Measurements from ENCODE around the gene DCUN1D1.

Gene DCUN1D1

DNA sequence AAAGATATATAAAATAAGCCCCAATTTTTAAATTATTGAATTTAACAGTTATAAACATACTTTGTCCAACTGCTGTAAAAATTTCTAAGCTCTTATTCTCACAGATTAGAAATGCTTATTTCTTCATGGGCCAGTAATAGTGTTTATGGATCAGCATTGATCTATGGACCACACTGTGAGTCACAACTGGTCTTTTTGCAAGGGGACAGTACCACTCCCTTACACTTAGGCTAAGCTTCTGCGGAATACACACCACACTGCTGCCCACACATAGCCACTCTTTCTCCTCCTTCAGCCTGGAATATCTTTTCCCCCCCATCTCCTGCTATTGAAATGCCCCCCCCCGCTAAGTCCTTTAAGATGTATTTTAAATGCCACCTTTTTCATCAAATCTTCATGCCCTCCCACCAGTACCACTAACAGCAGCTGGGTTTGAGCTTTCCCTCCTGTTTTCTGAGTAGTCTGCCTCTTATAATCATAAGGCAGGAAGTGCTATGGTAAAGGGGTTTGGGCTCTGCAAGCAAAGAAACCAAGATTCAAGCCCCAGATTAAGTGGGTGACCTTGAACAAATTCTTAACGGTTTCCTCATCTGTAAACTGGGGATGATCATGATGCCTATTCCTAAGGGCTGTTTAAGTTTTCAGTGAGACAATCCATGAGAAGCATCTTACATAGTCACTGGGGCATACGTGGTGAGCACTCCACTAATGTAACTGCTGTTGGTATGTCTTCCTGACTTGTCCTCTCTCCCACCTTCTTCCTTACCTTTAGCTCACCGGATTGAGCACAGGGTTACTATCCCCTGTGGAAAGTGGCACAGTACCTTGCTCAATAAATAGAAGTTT lies 69.2 kb downstream of the DCUN1D1 start:
- Histone ChIP-seq H3K27me3 (ENCODE audit: insufficient read depth, low read length, poor library complexity, severe bottlenecking) (no peaks in the 10 kb centered on the region), H3K9ac (ENCODE audit: low read depth, low read length, poor library complexity, severe bottlenecking) (peak overlapping the region; percentile 69), H3K9me3 (ENCODE audit: insufficient read depth, low read depth, low read length) (no peaks in the 10 kb centered on the region), H3K4me1 (ENCODE audit: insufficient read depth, low read length, poor library complexity, severe bottlenecking) (peaks cover 61% of the 10 kb centered on the region), H3K4me3 (ENCODE audit: low read length, poor library complexity, severe bottlenecking) (peak overlapping the region; percentile 9), H2AFZ (ENCODE audit: low read length) (no peak overlapping the region), H3F3A (ENCODE audit: low read depth) (peaks cover 13% of the 10 kb centered on the region), H4K20me1 (ENCODE audit: insufficient read depth, low read length, poor library complexity, severe bottlenecking) (no peaks in the 10 kb centered on the region), H3K36me3 (ENCODE audit: insufficient read depth, low read length) (no peaks in the 10 kb centered on the region), H3K4me2 (ENCODE audit: low read depth, low read length, poor library complexity, severe bottlenecking) (peak overlapping the region; percentile 75), H3K9me2 (replicated peaks; ENCODE audit: low read depth, low read length) (no peaks in the 10 kb centered on the region), H3K79me2 (ENCODE audit: insufficient read depth, low read length) (peaks cover 10% of the 10 kb centered on the region)
- TF ChIP-seq, protein P1, sequence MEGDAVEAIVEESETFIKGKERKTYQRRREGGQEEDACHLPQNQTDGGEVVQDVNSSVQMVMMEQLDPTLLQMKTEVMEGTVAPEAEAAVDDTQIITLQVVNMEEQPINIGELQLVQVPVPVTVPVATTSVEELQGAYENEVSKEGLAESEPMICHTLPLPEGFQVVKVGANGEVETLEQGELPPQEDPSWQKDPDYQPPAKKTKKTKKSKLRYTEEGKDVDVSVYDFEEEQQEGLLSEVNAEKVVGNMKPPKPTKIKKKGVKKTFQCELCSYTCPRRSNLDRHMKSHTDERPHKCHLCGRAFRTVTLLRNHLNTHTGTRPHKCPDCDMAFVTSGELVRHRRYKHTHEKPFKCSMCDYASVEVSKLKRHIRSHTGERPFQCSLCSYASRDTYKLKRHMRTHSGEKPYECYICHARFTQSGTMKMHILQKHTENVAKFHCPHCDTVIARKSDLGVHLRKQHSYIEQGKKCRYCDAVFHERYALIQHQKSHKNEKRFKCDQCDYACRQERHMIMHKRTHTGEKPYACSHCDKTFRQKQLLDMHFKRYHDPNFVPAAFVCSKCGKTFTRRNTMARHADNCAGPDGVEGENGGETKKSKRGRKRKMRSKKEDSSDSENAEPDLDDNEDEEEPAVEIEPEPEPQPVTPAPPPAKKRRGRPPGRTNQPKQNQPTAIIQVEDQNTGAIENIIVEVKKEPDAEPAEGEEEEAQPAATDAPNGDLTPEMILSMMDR (conservative IDR thresholded peaks at IDR 0.05; ENCODE audit: low read length) = no peak
- TF ChIP-seq EZH2phosphoT487 (IDR thresholded peaks at IDR 0.05; ENCODE audit: borderline replicate concordance) = no peak

DNA sequence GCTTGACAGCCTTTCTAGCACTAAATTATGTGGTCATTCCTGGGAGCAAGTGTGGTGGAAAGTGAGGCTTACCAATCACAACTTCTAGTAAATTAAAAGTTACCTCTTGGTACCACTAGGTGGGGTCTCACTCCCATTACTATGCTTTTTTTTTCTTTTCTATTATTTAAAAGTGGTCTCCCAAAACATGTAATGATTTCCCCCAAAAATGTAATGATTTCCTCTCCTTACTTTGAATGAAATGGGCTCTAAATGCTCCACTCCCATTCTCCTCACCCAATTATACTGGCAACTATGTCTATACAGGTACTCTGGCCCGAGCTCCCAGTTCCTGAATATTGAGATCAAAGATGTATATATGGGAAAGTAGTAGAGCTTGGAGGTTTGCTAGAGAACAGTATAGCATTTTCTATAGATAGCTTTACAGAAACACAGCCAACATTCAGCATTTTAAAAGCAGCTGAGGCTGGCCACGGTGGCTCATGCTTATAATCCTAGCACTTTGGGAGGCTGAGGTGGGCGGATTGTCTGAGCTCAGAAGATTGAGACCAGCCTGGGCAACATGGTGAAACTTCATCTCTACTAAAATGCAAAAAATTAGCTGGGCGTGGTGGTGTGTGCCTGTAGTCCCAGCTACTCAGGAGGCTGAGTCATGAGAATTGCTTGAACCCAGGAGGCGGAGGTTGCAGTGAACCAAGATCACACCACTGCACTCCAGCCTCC lies 70.9 kb downstream of the DCUN1D1 start:
- Histone ChIP-seq H3K4me2 (ENCODE audit: low read depth, low read length, poor library complexity, severe bottlenecking) (no peak overlapping the region), H3K4me3 (ENCODE audit: low read length, poor library complexity, severe bottlenecking) (no peak overlapping the region), H4K20me1 (ENCODE audit: insufficient read depth, low read length, poor library complexity, severe bottlenecking) (no peaks in the 10 kb centered on the region), H3K27me3 (ENCODE audit: insufficient read depth, low read length, poor library complexity, severe bottlenecking) (no peaks in the 10 kb centered on the region), H3K9me2 (replicated peaks; ENCODE audit: low read depth, low read length) (no peaks in the 10 kb centered on the region), H3K9me3 (ENCODE audit: insufficient read depth, low read depth, low read length) (no peaks in the 10 kb centered on the region), H3F3A (ENCODE audit: low read depth) (peaks cover 3% of the 10 kb centered on the region), H3K9ac (ENCODE audit: low read depth, low read length, poor library complexity, severe bottlenecking) (no peak overlapping the region), H2AFZ (ENCODE audit: low read length) (no peak overlapping the region), H3K36me3 (ENCODE audit: insufficient read depth, low read length) (no peaks in the 10 kb centered on the region), H3K79me2 (ENCODE audit: insufficient read depth, low read length) (peaks cover 10% of the 10 kb centered on the region), H3K4me1 (ENCODE audit: insufficient read depth, low read length, poor library complexity, severe bottlenecking) (peaks cover 57% of the 10 kb centered on the region)
- TF ChIP-seq EZH2phosphoT487 (IDR thresholded peaks at IDR 0.05; ENCODE audit: borderline replicate concordance) = no peak
- TF ChIP-seq, protein P1 (conservative IDR thresholded peaks at IDR 0.05; ENCODE audit: low read length) = peak; percentile 78

DNA sequence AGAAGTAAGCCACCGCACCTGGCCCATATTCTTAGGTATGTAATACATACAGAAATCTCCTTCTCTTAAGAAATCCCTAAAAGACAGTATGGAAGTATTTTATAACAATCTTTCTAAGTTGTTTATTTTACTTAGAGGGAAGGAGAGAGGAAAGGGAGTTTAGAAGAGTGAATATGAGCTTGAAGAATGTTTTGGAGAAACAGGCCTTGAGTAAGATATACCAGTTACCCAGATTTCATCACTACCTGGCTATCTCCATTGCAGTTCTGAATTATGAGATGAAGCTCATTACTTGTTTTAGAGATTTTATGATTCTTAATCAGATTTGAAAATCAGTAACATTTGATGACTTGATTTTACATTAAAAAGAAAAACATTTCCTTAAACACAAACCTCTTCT lies 71.9 kb downstream of the DCUN1D1 start:
- no peaks in the 10 kb centered on the region for H3K27me3 ChIP-seq (ENCODE audit: insufficient read depth, low read length, poor library complexity, severe bottlenecking)
- H3F3A ChIP-seq (ENCODE audit: low read depth) = no peaks in the 10 kb centered on the region
- no peak overlapping the region for H3K4me3 ChIP-seq (ENCODE audit: low read length, poor library complexity, severe bottlenecking)
- H3K9me2 ChIP-seq (replicated peaks; ENCODE audit: low read depth, low read length) = no peaks in the 10 kb centered on the region
- no peaks in the 10 kb centered on the region for H4K20me1 ChIP-seq (ENCODE audit: insufficient read depth, low read length, poor library complexity, severe bottlenecking)
- H3K9ac ChIP-seq (ENCODE audit: low read depth, low read length, poor library complexity, severe bottlenecking) = no peak overlapping the region
- H3K36me3 ChIP-seq (ENCODE audit: insufficient read depth, low read length) = no peaks in the 10 kb centered on the region
- no peak overlapping the region for H3K4me2 ChIP-seq (ENCODE audit: low read depth, low read length, poor library complexity, severe bottlenecking)
- peaks cover 10% of the 10 kb centered on the region for H3K79me2 ChIP-seq (ENCODE audit: insufficient read depth, low read length)
- no peaks in the 10 kb centered on the region for H3K9me3 ChIP-seq (ENCODE audit: insufficient read depth, low read depth, low read length)
- no peak overlapping the region for H2AFZ ChIP-seq (ENCODE audit: low read length)
- H3K4me1 ChIP-seq (ENCODE audit: insufficient read depth, low read length, poor library complexity, severe bottlenecking) = peaks cover 57% of the 10 kb centered on the region
- TF ChIP-seq, protein P1 (conservative IDR thresholded peaks at IDR 0.05; ENCODE audit: low read length) = no peak
- no peak for TF ChIP-seq EZH2phosphoT487 (IDR thresholded peaks at IDR 0.05; ENCODE audit: borderline replicate concordance)

Measured in Loucy (cell line).